CD14-positive monocyte (primary cell): ENCODE measurements around the gene PIM2. TPM values are rescaled to one million over a fixed set of nuclear protein-coding genes. Genes with fewer than 3 reads are reported as not detected.

ENCODE experiments used
- DNase-seq, 3 donors: peaks; one replicate each; pipeline ENCODE4 v3.0.0-alpha.2; 2011 to 2022
- H2AFZ ChIP-seq: 2 replicates; pipeline ENCODE4 v1.6.0; 2012; ENCODE audit warnings: mild to moderate bottlenecking, low read depth, low read length, inconsistent platforms; ENCODE audit not compliant: insufficient read depth, poor library complexity, severe bottlenecking
- H3K27ac ChIP-seq, 2 donors: 1 replicate in 1 of 2; 2 replicates in 1 of 2; pipeline ENCODE4 v1.5.1; 2012 to 2013; ENCODE audit warnings: low read length in 2 of 2, control low read depth in 1 of 2, inconsistent platforms in 1 of 2, low read depth in 1 of 2, mild to moderate bottlenecking in 1 of 2
- H3K27me3 ChIP-seq, 2 donors: one replicate each; pipeline versions ENCODE4 v1.6.0 to v1.6.1; 2011 to 2013; ENCODE audit warnings: low read length in 2 of 2; ENCODE audit not compliant: control insufficient read depth in 2 of 2, insufficient read depth in 2 of 2
- H3K36me3 ChIP-seq, 2 donors: replicated peaks in 1 of 2; 1 replicate in 1 of 2; 2 replicates in 1 of 2; pipeline versions ENCODE4 v1.5.1 to v1.6.1; 2012 to 2013; ENCODE audit warnings: low read length in 2 of 2, control low read depth in 1 of 2, inconsistent platforms in 1 of 2, mild to moderate bottlenecking in 1 of 2; ENCODE audit not compliant: insufficient read depth in 2 of 2, control insufficient read depth in 1 of 2
- H3K4me1 ChIP-seq, 2 donors: 1 replicate in 1 of 2; 2 replicates in 1 of 2; pipeline versions ENCODE4 v1.5.1 to v1.6.1; 2012 to 2013; ENCODE audit warnings: low read length in 2 of 2, control low read depth in 1 of 2, inconsistent platforms in 1 of 2, mild to moderate bottlenecking in 1 of 2, moderate library complexity in 1 of 2; ENCODE audit not compliant: insufficient read depth in 2 of 2, control insufficient read depth in 1 of 2
- H3K4me2 ChIP-seq: replicated peaks from 2 replicates; pipeline ENCODE3; 2012; ENCODE audit warnings: low read length, moderate library complexity, mild to moderate bottlenecking; ENCODE audit not compliant: poor library complexity, severe bottlenecking; ENCODE audit errors: extremely low read depth
- H3K4me3 ChIP-seq, 3 experiments: fragments of 200-600 bp in 1 of 3; sonication (generic) in 1 of 3; replicated peaks in 1 of 3; 1 replicate in 2 of 3; 2 replicates in 1 of 3; pipeline ENCODE4 v1.5.1; 2011 to 2013; ENCODE audit warnings: low read length in 3 of 3, mild to moderate bottlenecking in 3 of 3, control low read depth in 2 of 3, low read depth in 2 of 3, inconsistent platforms in 1 of 3, moderate library complexity in 1 of 3
- H3K79me2 ChIP-seq: 2 replicates; pipeline ENCODE4 v1.6.0; 2012; ENCODE audit warnings: mild to moderate bottlenecking, control low read depth, inconsistent platforms, low read length, moderate library complexity; ENCODE audit not compliant: insufficient read depth
- H3K9ac ChIP-seq: 2 replicates; pipeline ENCODE4 v1.6.0; 2017; ENCODE audit warnings: low read length, mild to moderate bottlenecking; ENCODE audit not compliant: insufficient read depth, poor library complexity, severe bottlenecking
- H3K9me3 ChIP-seq, 2 donors: replicated peaks in 1 of 2; 1 replicate in 1 of 2; 2 replicates in 1 of 2; pipeline versions ENCODE4 v1.5.1 to v1.6.1; 2012 to 2013; ENCODE audit warnings: low read length in 2 of 2, control low read depth in 1 of 2; ENCODE audit not compliant: control insufficient read depth in 1 of 2, insufficient read depth in 1 of 2
- H4K20me1 ChIP-seq: 2 replicates; pipeline ENCODE4 v1.6.0; 2012; ENCODE audit warnings: mild to moderate bottlenecking, low read length, control low read depth, moderate library complexity; ENCODE audit not compliant: insufficient read depth
- H3K27ac Mint-ChIP-seq, 7 donors: one replicate each; pipeline ENCODE4 v1.8.0; 2020; ENCODE audit warnings: mild to moderate bottlenecking in 7 of 7, mixed read lengths in 7 of 7, moderate library complexity in 6 of 7, inconsistent platforms in 2 of 7
- H3K27me3 Mint-ChIP-seq, 3 donors: one replicate each; pipeline ENCODE4 v1.8.0; 2021 to 2022; ENCODE audit warnings: low read depth in 3 of 3, mild to moderate bottlenecking in 3 of 3, mixed read lengths in 3 of 3, moderate library complexity in 3 of 3, inconsistent platforms in 1 of 3
- H3K36me3 Mint-ChIP-seq, 2 donors: one replicate each; pipeline ENCODE4 v1.8.0; 2020; ENCODE audit warnings: mixed read lengths in 2 of 2, inconsistent platforms in 1 of 2, mild to moderate bottlenecking in 1 of 2
- H3K4me1 Mint-ChIP-seq: one replicate; pipeline ENCODE4 v1.8.0; 2020; ENCODE audit warnings: mild to moderate bottlenecking, mixed read lengths
- H3K4me3 Mint-ChIP-seq, 2 donors: one replicate each; pipeline ENCODE4 v1.8.0; 2020; ENCODE audit warnings: mild to moderate bottlenecking in 2 of 2, mixed read lengths in 2 of 2, moderate library complexity in 1 of 2
- H3K9me3 Mint-ChIP-seq, 7 donors: one replicate each; pipeline ENCODE4 v1.8.0; 2020 to 2022; ENCODE audit warnings: mixed read lengths in 7 of 7, mild to moderate bottlenecking in 6 of 7, moderate library complexity in 6 of 7, inconsistent platforms in 2 of 7
- WGBS: methylation state at CpG from one replicate; pipeline ENCODE4 v1.1.5; 2013; ENCODE audit warnings: missing lambda C conversion rate; ENCODE audit not compliant: insufficient coverage; 5-methylcytosine and 5-hydroxymethylcytosine counted together
- intact Hi-C, 2 donors: fragments of 100-400 bp; cut with micrococcal nuclease; formaldehyde crosslinking; loops; one replicate each; pipeline versions ENCODE4 v1.15.0 to v1.15.1; 2023
- polyA plus RNA-seq, 3 donors: library from polyadenylated mRNA; depleted of rRNA in 1 of 3; unstranded in 2 of 3; stranded (reverse) in 1 of 3; fragments of 300-500 nt in 2 of 3; fragments of >200 nt in 1 of 3; fragmentation: Illumina TruSeq in 2 of 3; gene quantifications; 1 replicate in 2 of 3; 2 replicates in 1 of 3; pipeline ENCODE4 v1.2.3, GENCODE V29; 2012 to 2021
- TF ChIP-seq, protein P1 (sequence below): fragments of 200-600 bp; IDR thresholded peaks from one replicate; pipeline ENCODE4 v1.8.0; 2022; ENCODE audit warnings: antibody characterized with exemption, mild to moderate bottlenecking

The PIM2 gene
- polyA plus RNA-seq, 3 donors, result 6.7 to 39.4 (median 9.9) TPM

DNA sequence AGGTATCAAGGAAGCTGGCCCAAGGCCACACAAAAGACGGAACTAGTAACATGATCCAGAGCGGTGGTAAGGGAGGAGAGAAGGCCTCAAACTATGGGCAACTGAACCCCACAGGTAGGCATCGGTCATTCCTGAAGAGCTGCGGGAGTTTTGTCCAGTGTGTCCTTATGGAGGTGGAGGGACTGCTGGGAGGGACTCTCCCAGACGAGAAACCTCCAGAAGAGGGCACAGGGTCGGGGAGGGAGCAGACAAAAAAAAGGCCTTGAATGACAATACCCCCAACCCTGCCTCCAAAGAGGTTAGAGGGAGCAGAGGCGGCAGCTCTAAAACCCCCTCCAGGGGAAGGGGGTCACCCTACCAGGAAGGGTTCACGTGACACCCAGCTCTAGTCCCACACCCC lies 14.6 kb downstream of the PIM2 start:
- Histone ChIP-seq H3K79me2 (peaks cover 5% of the 10 kb centered on the region), H3K9ac (no peak overlapping the region), H3K27ac (no peak overlapping the region), H3K4me3 (no peak overlapping the region), H3K36me3 (peaks cover 34 to 66% of the 10 kb centered on the region in 2 donors), H3K27me3 (no peaks in the 10 kb centered on the region), H3K9me3 (no peaks in the 10 kb centered on the region), H3K4me2 (no peak overlapping the region), H2AFZ (no peak overlapping the region), H4K20me1 (peaks cover 16% of the 10 kb centered on the region), H3K4me1 (peaks cover 0 to under 1% of the 10 kb centered on the region in 2 donors)
- Mint-ChIP-seq H3K36me3 (peaks cover 35 to 53% of the 10 kb centered on the region in 2 donors), H3K27ac (peak overlapping the region in 1 of 7 donors; percentile 73), H3K4me1 (no peaks in the 10 kb centered on the region), H3K9me3 (peaks cover 0 to 4% (median 0%) of the 10 kb centered on the region in 7 donors), H3K4me3 (no peak overlapping the region), H3K27me3 (peaks cover 0 to 3% (median 0%) of the 10 kb centered on the region in 3 donors)
- WGBS, result 88% methylated on average over 3 of the region's 8 CpGs
- intact Hi-C loops, result no loop called here
- DNase-seq, result no peak
- TF ChIP-seq, protein P1, sequence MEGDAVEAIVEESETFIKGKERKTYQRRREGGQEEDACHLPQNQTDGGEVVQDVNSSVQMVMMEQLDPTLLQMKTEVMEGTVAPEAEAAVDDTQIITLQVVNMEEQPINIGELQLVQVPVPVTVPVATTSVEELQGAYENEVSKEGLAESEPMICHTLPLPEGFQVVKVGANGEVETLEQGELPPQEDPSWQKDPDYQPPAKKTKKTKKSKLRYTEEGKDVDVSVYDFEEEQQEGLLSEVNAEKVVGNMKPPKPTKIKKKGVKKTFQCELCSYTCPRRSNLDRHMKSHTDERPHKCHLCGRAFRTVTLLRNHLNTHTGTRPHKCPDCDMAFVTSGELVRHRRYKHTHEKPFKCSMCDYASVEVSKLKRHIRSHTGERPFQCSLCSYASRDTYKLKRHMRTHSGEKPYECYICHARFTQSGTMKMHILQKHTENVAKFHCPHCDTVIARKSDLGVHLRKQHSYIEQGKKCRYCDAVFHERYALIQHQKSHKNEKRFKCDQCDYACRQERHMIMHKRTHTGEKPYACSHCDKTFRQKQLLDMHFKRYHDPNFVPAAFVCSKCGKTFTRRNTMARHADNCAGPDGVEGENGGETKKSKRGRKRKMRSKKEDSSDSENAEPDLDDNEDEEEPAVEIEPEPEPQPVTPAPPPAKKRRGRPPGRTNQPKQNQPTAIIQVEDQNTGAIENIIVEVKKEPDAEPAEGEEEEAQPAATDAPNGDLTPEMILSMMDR, result no peak

DNA sequence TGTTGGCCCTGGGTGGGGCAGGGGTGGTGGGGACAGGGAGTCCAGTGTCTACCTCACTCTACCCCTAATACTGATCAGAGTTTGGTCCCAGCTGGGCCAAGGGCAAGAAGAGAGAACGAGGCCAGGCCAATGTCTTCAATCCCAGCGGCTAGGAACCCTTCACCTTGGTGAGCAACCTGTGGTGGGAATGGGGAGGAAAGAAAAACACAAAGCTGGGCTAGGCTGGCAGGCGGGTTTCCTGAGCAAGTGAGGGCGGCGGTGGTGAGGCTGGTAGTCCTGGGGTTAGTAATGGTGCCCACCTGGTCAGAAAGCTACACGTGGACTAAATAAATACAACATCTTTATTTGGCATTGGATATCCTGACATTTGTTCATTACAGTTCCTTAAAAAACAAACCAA lies 15.5 kb downstream of the PIM2 start:
- TF ChIP-seq, protein P1, result no peak
- H3K4me1 Mint-ChIP-seq, result peaks cover 3% of the 10 kb centered on the region
- intact Hi-C loops, result no loop called here
- H3K27ac Mint-ChIP-seq, result peak overlapping the region in 2 of 7 donors; percentile 8 to 55
- no peaks in the 10 kb centered on the region for H3K27me3 ChIP-seq
- no peak overlapping the region for H2AFZ ChIP-seq
- H3K4me2 ChIP-seq, result no peak overlapping the region
- H4K20me1 ChIP-seq, result peaks cover 25% of the 10 kb centered on the region
- H3K9me3 ChIP-seq, result no peaks in the 10 kb centered on the region
- peaks cover 35 to 50% of the 10 kb centered on the region in 2 donors for H3K36me3 Mint-ChIP-seq
- peaks cover 8 to 10% of the 10 kb centered on the region in 2 donors for H3K4me1 ChIP-seq
- no peaks in the 10 kb centered on the region for H3K27me3 Mint-ChIP-seq
- DNase-seq, result no peak
- H3K27ac ChIP-seq, result no peak overlapping the region
- H3K36me3 ChIP-seq, result peaks cover 34 to 67% of the 10 kb centered on the region in 2 donors
- WGBS, result no CpG with 5 or more reads among the region's 6 CpGs
- no peak overlapping the region for H3K4me3 Mint-ChIP-seq
- peaks cover 0 to 12% (median 0%) of the 10 kb centered on the region in 7 donors for H3K9me3 Mint-ChIP-seq
- no peak overlapping the region for H3K4me3 ChIP-seq
- peaks cover 14% of the 10 kb centered on the region for H3K79me2 ChIP-seq
- no peak overlapping the region for H3K9ac ChIP-seq
